MCF 10A (cell line): ENCODE data around the gene RHOA. TPM values are rescaled to one million over a fixed set of nuclear protein-coding genes. Genes with fewer than 3 reads are reported as not detected.
"Not testable (repeated sequence)": the region's sequence is repeated elsewhere in the genome, so short reads cannot be mapped to it uniquely, and the experiment has no call there.

Experiments used
- BruUV-seq: library from RNA; stranded (reverse); fragments of 400-500 nt; replicated peaks from 2 replicates; lab custom pipeline; 2021; lab: Mats Ljungman, UMichigan
- CTCF ChIA-PET: fragments of 300-600 bp; sonication (Branson Sonifier 250); formaldehyde crosslinking; extraction: SDS; loops from one replicate; lab custom pipeline; 2021; ENCODE audit warnings: antibody characterized with exemption, inconsistent platforms; lab: Yijun Ruan, JAX
- POLR2A ChIA-PET: fragments of 300-600, 350-650 bp; sonication (Branson Sonifier 250); formaldehyde crosslinking; extraction: SDS; loops from one replicate; lab custom pipeline; 2020; ENCODE audit warnings: antibody characterized with exemption, inconsistent platforms; lab: Yijun Ruan, JAX
- DNase-seq: peaks from one replicate; pipeline ENCODE4 v3.0.0-alpha.2; 2018; ENCODE audit not compliant: unreplicated experiment
- H3K27ac Mint-ChIP-seq: one replicate; pipeline ENCODE4 v1.8.0; 2022; ENCODE audit warnings: mild to moderate bottlenecking, low read depth, mixed read lengths; ENCODE audit not compliant: unreplicated experiment
- H3K27me3 Mint-ChIP-seq: one replicate; pipeline ENCODE4 v1.8.0; 2022; ENCODE audit warnings: mixed read lengths; ENCODE audit not compliant: insufficient read depth, unreplicated experiment
- H3K36me3 Mint-ChIP-seq: one replicate; pipeline ENCODE4 v1.8.0; 2022; ENCODE audit warnings: mild to moderate bottlenecking, moderate library complexity, mixed read lengths; ENCODE audit not compliant: insufficient read depth, unreplicated experiment
- H3K4me1 Mint-ChIP-seq: one replicate; pipeline ENCODE4 v1.8.0; 2022; ENCODE audit warnings: mixed read lengths; ENCODE audit not compliant: insufficient read depth, unreplicated experiment
- H3K4me3 Mint-ChIP-seq: one replicate; pipeline ENCODE4 v1.8.0; 2022; ENCODE audit warnings: mild to moderate bottlenecking, moderate library complexity, mixed read lengths; ENCODE audit not compliant: unreplicated experiment
- H3K9me3 Mint-ChIP-seq: one replicate; pipeline ENCODE4 v1.8.0; 2022; ENCODE audit warnings: mixed read lengths; ENCODE audit not compliant: unreplicated experiment
- CTCF ChIP-seq: fragments of 200-600 bp; IDR thresholded peaks from one replicate; pipeline ENCODE4 v1.8.0; 2022; ENCODE audit warnings: antibody characterized with exemption, mild to moderate bottlenecking; ENCODE audit not compliant: unreplicated experiment
- intact Hi-C: fragments of 100-400 bp; cut with micrococcal nuclease; formaldehyde crosslinking; loops from 2 replicates; pipeline ENCODE4 v1.14.1; 2022
- total RNA-seq: library from RNA; stranded (reverse); gene quantifications from 2 replicates; pipeline ENCODE4 v1.2.3, GENCODE V29; 2022

Gene RHOA
- total RNA-seq, 1 experiment from 2014 or later = 298 TPM

- Mint-ChIP-seq H3K9me3 (no peaks in the 10 kb centered on the region), H3K36me3 (peaks cover 98% of the 10 kb centered on the region), H3K27me3 (no peaks in the 10 kb centered on the region), H3K4me1 (peaks cover 14% of the 10 kb centered on the region), H3K27ac (peak overlapping the region; percentile 78), H3K4me3 (peak overlapping the region; percentile 95)
- DNase-seq = no peak
- intact Hi-C loops = loop anchor here (1.0 to 2.0 kb wide), 3 partner anchors 18 to 53 kb away; partner anchors contain the start of genes TCTA and USP4
- POLR2A ChIA-PET = interaction anchor here (0.6 to 4.8 kb wide), 23 partner anchors 11 to 365 kb away, joined by 3 to 74 read pairs (median 8); partner anchors contain the start of genes DAG1, NDUFAF3, NICN1 and QRICH1
- BruUV-seq = no TSS peak
- CTCF ChIA-PET = interaction anchor here (0.6 to 1.3 kb wide), 2 partner anchors 11 to 19 kb away, joined by 5 to 6 read pairs; partner anchors contain the start of gene USP4
- no peak for TF ChIP-seq CTCF
Measured at GRCh38 chr3:49358884-49359225, 52.9 kb downstream of the RHOA start.

GRCh38 chr3:49358217-49358883 lies 53.4 kb downstream of the RHOA start, which contains the start of gene GPX1:
Gene GPX1 (minus strand): TSS chr3:49358353. CDS start chr3:49358278, 75 bp downstream.
- no peak for TF ChIP-seq CTCF
- CTCF ChIA-PET = interaction anchor here (0.6 to 1.3 kb wide), 3 partner anchors 11 to 265 kb away, joined by 3 to 6 read pairs (median 5); partner anchors contain the start of genes QRICH1 and USP4
- DNase-seq = peak; percentile 98
- TSS peak; percentile 69 for BruUV-seq
- H3K27me3 Mint-ChIP-seq = no peaks in the 10 kb centered on the region
- intact Hi-C loops = loop anchor here (1.0 to 2.0 kb wide), 3 partner anchors 18 to 54 kb away; partner anchors contain the start of genes TCTA and USP4
- peaks cover 98% of the 10 kb centered on the region for H3K36me3 Mint-ChIP-seq
- peak within 1 kb of the TSS; percentile 78 for H3K27ac Mint-ChIP-seq
- H3K4me1 Mint-ChIP-seq = peaks cover 14% of the 10 kb centered on the region
- peak within 1 kb of the TSS; percentile 95 for H3K4me3 Mint-ChIP-seq
- POLR2A ChIA-PET = interaction anchor here (0.6 to 4.8 kb wide), 28 partner anchors 9 to 366 kb away, joined by 3 to 74 read pairs (median 6); partner anchors contain the start of genes DAG1, NDUFAF3, NICN1 and QRICH1
- no peaks in the 10 kb centered on the region for H3K9me3 Mint-ChIP-seq

- ChIA-PET POLR2A (interaction anchor here (0.8 to 4.8 kb wide), 17 partner anchors 9 to 264 kb away, joined by 3 to 74 read pairs (median 8); partner anchors contain the start of genes DAG1, NICN1, QRICH1 and RHOA), CTCF (interaction anchor here (0.8 kb wide), 1 partner anchor 264 kb away, joined by 3 read pairs; the partner anchor contains the start of gene QRICH1)
- peaks cover 98% of the 10 kb centered on the region for H3K36me3 Mint-ChIP-seq
- peak overlapping the region; percentile 78 for H3K27ac Mint-ChIP-seq
- BruUV-seq = TSS peak; percentile 80
- DNase-seq = peak; percentile 88
- H3K27me3 Mint-ChIP-seq, H3K9me3 Mint-ChIP-seq: not testable (repeated sequence)
- peaks cover 21% of the 10 kb centered on the region for H3K4me1 Mint-ChIP-seq
- intact Hi-C loops = loop anchor here (1.0 to 2.0 kb wide), 4 partner anchors 17 to 55 kb away; partner anchors contain the start of genes TCTA and USP4
- peak overlapping the region; percentile 95 for H3K4me3 Mint-ChIP-seq
Measured at GRCh38 chr3:49357443-49358216, 54.1 kb downstream of the RHOA start.

GRCh38 chr3:49357095-49357442 lies 54.7 kb downstream of the RHOA start:
- Mint-ChIP-seq H3K4me3 (peak overlapping the region; percentile 95), H3K4me1 (peaks cover 26% of the 10 kb centered on the region), H3K27ac (peak overlapping the region; percentile 78), H3K36me3 (peaks cover 93% of the 10 kb centered on the region)
- peak; percentile 26 for DNase-seq
- H3K27me3 Mint-ChIP-seq, H3K9me3 Mint-ChIP-seq, CTCF ChIA-PET, BruUV-seq: not testable (repeated sequence)
- POLR2A ChIA-PET = interaction anchor here (0.8 to 4.8 kb wide), 14 partner anchors 8 to 263 kb away, joined by 3 to 74 read pairs (median 7); partner anchors contain the start of genes QRICH1, RHOA, TCTA and USP19
- intact Hi-C loops = loop anchor here (1.0 kb wide), 1 partner anchor 30 kb away; no protein-coding TSS in a partner anchor
